PC-3 (cell line): ENCODE results near the gene NUDCD2. TPM values are rescaled to one million over a fixed set of nuclear protein-coding genes. Genes with fewer than 3 reads are reported as not detected.

Source experiments
- ATAC-seq: fragments of 200-7000 bp; cut with Tn5 transposase; 2 replicates; pipeline ENCODE4 v1.9.1; 2020; ENCODE audit warnings: mild to moderate bottlenecking, moderate library complexity
- BruUV-seq: library from RNA; stranded (reverse); fragments of 400-500 nt; replicated peaks from 2 replicates; lab custom pipeline; 2021; lab: Mats Ljungman, UMichigan
- CTCF ChIA-PET: fragments of 300-600 bp; sonication (Branson Sonifier 250); formaldehyde crosslinking; loops from one replicate; lab custom pipeline; 2022; ENCODE audit warnings: antibody characterized with exemption; lab: Charles Lee
- POLR2A ChIA-PET: fragments of 300-600 bp; sonication (Branson Sonifier 250); formaldehyde crosslinking; loops from one replicate; lab custom pipeline; 2022; ENCODE audit warnings: antibody characterized with exemption; ENCODE audit not compliant: unreplicated experiment; lab: Charles Lee
- DNase-seq: peaks from one replicate; pipeline ENCODE4 v3.0.0-alpha.2; 2015
- H2AFZ ChIP-seq: fragments of 300-600 bp; sonication (generic); 2 replicates; pipeline ENCODE4 v1.6.0; 2016; ENCODE audit warnings: antibody characterized with exemption, low read length
- H3F3A ChIP-seq: fragments of 300-600 bp; sonication (generic); one replicate; pipeline ENCODE4 v1.6.0; 2017; ENCODE audit warnings: antibody characterized with exemption, low read length, control low read depth, mild to moderate bottlenecking; ENCODE audit not compliant: unreplicated experiment
- H3K27ac ChIP-seq: fragments of 300-600 bp; sonication (generic); 2 replicates; pipeline ENCODE4 v1.5.1; 2016; ENCODE audit warnings: mild to moderate bottlenecking, low read length
- H3K27me3 ChIP-seq: fragments of 300-600 bp; sonication (generic); 2 replicates; pipeline ENCODE4 v1.6.1; 2016; ENCODE audit warnings: low read length, mixed read lengths
- H3K36me3 ChIP-seq: fragments of 300-600 bp; sonication (generic); 2 replicates; pipeline ENCODE4 v1.6.1; 2016; ENCODE audit warnings: low read depth, mixed run types, low read length, mixed read lengths
- H3K4me1 ChIP-seq: fragments of 300-600 bp; sonication (generic); 2 replicates; pipeline ENCODE4 v1.5.1; 2016; ENCODE audit warnings: low read length; ENCODE audit not compliant: insufficient read depth
- H3K4me2 ChIP-seq: fragments of 300-600 bp; sonication (generic); 2 replicates; pipeline ENCODE4 v1.6.0; 2016; ENCODE audit warnings: low read length
- H3K4me3 ChIP-seq: fragments of 300-600 bp; sonication (generic); 2 replicates; pipeline ENCODE4 v1.5.1; 2016; ENCODE audit warnings: mild to moderate bottlenecking, low read length, mixed read lengths
- H3K79me2 ChIP-seq: fragments of 300-600 bp; sonication (generic); 2 replicates; pipeline ENCODE4 v1.6.1; 2017; ENCODE audit warnings: low read length, mixed read lengths
- H3K9ac ChIP-seq: fragments of 300-600 bp; sonication (generic); 2 replicates; pipeline ENCODE4 v1.6.0; 2016; ENCODE audit warnings: mild to moderate bottlenecking, low read length
- H3K9me2 ChIP-seq: fragments of 300-600 bp; sonication (generic); replicated peaks from 2 replicates; pipeline ENCODE4 v1.6.1; 2016; ENCODE audit warnings: mixed run types, low read length, mixed read lengths
- H3K9me3 ChIP-seq: fragments of 300-600 bp; sonication (generic); 2 replicates; pipeline ENCODE4 v1.6.1; 2016; ENCODE audit warnings: low read length, mixed read lengths
- H4K20me1 ChIP-seq: fragments of 300-600 bp; sonication (generic); 2 replicates; pipeline ENCODE4 v1.6.1; 2016; ENCODE audit warnings: low read length, mixed read lengths
- EZH2 ChIP-seq: fragments of 300-600 bp; sonication (generic); IDR thresholded peaks from one replicate; pipeline ENCODE4 v1.6.1; 2017; ENCODE audit warnings: antibody characterized with exemption, mild to moderate bottlenecking, low read length; ENCODE audit not compliant: unreplicated experiment
- EZH2phosphoT487 ChIP-seq: fragments of 300-600 bp; sonication (generic); IDR thresholded peaks from 2 replicates; pipeline ENCODE4 v1.6.1; 2018; ENCODE audit warnings: mild to moderate bottlenecking, antibody characterized with exemption, low read length, borderline replicate concordance
- intact Hi-C: fragments of 100-400 bp; cut with micrococcal nuclease; formaldehyde crosslinking; loops from 2 replicates; pipeline ENCODE4 v1.9.0; 2023
- total RNA-seq: library from RNA; depleted of rRNA; stranded (reverse); fragments of >200 nt; gene quantifications from 2 replicates; pipeline ENCODE4 v1.2.3, GENCODE V29; 2014
- TF ChIP-seq, protein P1 (sequence below): fragments of 300-600 bp; sonication (generic); conservative IDR thresholded peaks from 2 replicates; pipeline ENCODE4 v1.5.1; 2017; ENCODE audit warnings: antibody characterized with exemption, low read depth, mild to moderate bottlenecking, low read length

Gene NUDCD2
- total RNA-seq, 1 experiment from 2014 or later: 31.2 TPM

DNA sequence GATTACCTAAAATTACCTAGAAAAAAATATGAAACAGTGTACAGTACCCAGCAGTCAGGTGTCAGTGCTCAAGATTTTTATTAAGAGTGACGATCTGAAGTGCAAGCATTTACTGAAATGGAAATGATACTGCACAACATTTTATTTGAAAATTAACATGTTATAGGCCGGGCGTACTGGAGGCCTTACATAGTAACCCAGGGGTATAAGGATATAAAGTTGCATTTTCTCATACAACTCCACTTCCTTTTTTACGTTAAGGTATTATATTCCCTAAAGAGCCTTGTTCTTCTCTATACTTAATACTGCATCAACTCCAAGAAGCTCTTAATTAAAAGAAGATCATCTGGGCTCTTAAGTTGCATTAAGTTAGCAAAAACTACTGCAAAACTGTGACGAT lies 48.9 kb upstream of the NUDCD2 start:
- Histone ChIP-seq H2AFZ (peak overlapping the region; percentile 58), H3K4me3 (peak overlapping the region; percentile 61), H3K27me3 (no peaks in the 10 kb centered on the region), H3K79me2 (peaks cover 58% of the 10 kb centered on the region), H3K4me2 (peak overlapping the region; percentile 95), H3K9ac (peak overlapping the region; percentile 24; the same call in 1 of the 2 replicates), H3K36me3 (peaks cover 7% of the 10 kb centered on the region; the same call in 1 of the 2 replicates), H3F3A (no peaks in the 10 kb centered on the region), H3K27ac (no peak overlapping the region), H3K4me1 (peaks cover 27% of the 10 kb centered on the region), H4K20me1 (0 out of 2 replicates have a peak, but pooled peaks cover 6% of the 10 kb centered on the region), H3K9me2 (no peaks in the 10 kb centered on the region), H3K9me3 (no peaks in the 10 kb centered on the region)
- ChIA-PET CTCF (no interaction called here), POLR2A (no interaction called here)
- TF ChIP-seq EZH2 (no peak), EZH2phosphoT487 (no peak)
- TF ChIP-seq, protein P1, sequence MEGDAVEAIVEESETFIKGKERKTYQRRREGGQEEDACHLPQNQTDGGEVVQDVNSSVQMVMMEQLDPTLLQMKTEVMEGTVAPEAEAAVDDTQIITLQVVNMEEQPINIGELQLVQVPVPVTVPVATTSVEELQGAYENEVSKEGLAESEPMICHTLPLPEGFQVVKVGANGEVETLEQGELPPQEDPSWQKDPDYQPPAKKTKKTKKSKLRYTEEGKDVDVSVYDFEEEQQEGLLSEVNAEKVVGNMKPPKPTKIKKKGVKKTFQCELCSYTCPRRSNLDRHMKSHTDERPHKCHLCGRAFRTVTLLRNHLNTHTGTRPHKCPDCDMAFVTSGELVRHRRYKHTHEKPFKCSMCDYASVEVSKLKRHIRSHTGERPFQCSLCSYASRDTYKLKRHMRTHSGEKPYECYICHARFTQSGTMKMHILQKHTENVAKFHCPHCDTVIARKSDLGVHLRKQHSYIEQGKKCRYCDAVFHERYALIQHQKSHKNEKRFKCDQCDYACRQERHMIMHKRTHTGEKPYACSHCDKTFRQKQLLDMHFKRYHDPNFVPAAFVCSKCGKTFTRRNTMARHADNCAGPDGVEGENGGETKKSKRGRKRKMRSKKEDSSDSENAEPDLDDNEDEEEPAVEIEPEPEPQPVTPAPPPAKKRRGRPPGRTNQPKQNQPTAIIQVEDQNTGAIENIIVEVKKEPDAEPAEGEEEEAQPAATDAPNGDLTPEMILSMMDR: no peak
- DNase-seq: no peak
- intact Hi-C loops: loop anchor here (5.0 kb wide), 1 partner anchor 131 kb away; no protein-coding TSS in a partner anchor
- no TSS peak for BruUV-seq
- no peak for ATAC-seq

DNA sequence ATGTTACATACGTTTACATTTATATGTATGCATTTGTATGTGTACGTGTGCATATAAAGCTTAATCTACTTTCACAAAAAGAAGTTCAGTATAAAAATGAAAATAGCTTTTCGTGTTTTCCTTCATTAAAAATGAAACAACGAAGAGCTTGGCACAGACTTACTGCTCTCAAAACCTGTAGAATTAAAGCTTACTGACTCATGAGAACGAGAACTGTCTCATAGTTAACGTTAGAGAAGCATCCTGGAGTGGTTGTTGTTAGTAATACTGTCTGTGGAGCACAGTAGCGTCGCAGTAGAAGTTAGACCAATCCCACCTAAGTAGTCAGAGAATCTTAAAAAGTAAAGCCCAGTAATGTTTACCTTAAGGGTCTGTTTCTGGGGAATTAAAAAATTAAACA lies 46.8 kb upstream of the NUDCD2 start:
- TF ChIP-seq, protein P1: no peak
- TF ChIP-seq EZH2: no peak
- no peak for TF ChIP-seq EZH2phosphoT487
- ChIA-PET CTCF (no interaction called here), POLR2A (no interaction called here)
- DNase-seq (peak; percentile 39), ATAC-seq (no peak)
- Histone ChIP-seq H3F3A (no peaks in the 10 kb centered on the region), H2AFZ (no peak overlapping the region), H3K27me3 (no peaks in the 10 kb centered on the region), H3K4me3 (peak overlapping the region; percentile 90), H4K20me1 (0 out of 2 replicates have a peak, but pooled peaks cover 6% of the 10 kb centered on the region), H3K79me2 (peaks cover 54% of the 10 kb centered on the region), H3K27ac (no peak overlapping the region), H3K9me2 (no peaks in the 10 kb centered on the region), H3K36me3 (no peaks in the 10 kb centered on the region), H3K4me2 (peak overlapping the region; percentile 95), H3K9ac (peak overlapping the region; percentile 78), H3K9me3 (no peaks in the 10 kb centered on the region), H3K4me1 (peaks cover 33% of the 10 kb centered on the region)
- no TSS peak for BruUV-seq
- intact Hi-C loops: loop anchor here (5.0 kb wide), 1 partner anchor 129 kb away; no protein-coding TSS in a partner anchor

DNA sequence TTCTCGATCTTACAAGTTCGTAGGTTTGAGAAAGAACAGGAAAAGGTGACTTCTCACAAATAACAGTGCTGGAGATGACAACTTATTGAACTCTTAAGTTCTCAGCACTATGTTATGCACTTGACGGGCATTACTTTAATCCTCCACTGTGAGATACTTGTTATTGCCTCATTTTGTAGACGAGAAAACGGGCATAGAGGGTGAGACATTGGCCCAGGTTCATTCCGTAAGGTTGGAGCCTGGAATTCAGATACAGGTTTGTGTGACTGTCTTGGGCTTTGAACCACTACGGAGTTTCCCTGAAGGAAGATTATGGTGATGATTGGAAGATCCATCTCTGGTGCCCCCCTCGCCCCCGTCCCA lies 46.2 kb upstream of the NUDCD2 start:
- Histone ChIP-seq H3K36me3 (no peaks in the 10 kb centered on the region), H3K4me2 (peak overlapping the region; percentile 95), H4K20me1 (0 out of 2 replicates have a peak, but pooled peaks cover 6% of the 10 kb centered on the region), H2AFZ (peak overlapping the region; percentile 77), H3K4me3 (peak overlapping the region; percentile 90), H3F3A (no peaks in the 10 kb centered on the region), H3K4me1 (peaks cover 33% of the 10 kb centered on the region), H3K9me3 (no peaks in the 10 kb centered on the region), H3K27me3 (no peaks in the 10 kb centered on the region), H3K27ac (peak overlapping the region; percentile 56), H3K79me2 (peaks cover 53% of the 10 kb centered on the region), H3K9ac (peak overlapping the region; percentile 78), H3K9me2 (no peaks in the 10 kb centered on the region)
- intact Hi-C loops: loop anchor here (5.0 kb wide), 1 partner anchor 129 kb away; no protein-coding TSS in a partner anchor
- ATAC-seq: no peak
- ChIA-PET CTCF (no interaction called here), POLR2A (interaction anchor here (0.5 kb wide), 1 partner anchor 28 kb away, joined by 5 read pairs; no protein-coding TSS in a partner anchor)
- no peak for DNase-seq
- TF ChIP-seq EZH2 (no peak), EZH2phosphoT487 (no peak)
- TF ChIP-seq, protein P1: no peak
- BruUV-seq: TSS peak; percentile 60
